Head of caudate nucleus (tissue), 42 donors: ENCODE measurements around the gene DCT.
"Not testable (repeated sequence)": the region's sequence is repeated elsewhere in the genome, so short reads cannot be mapped to it uniquely, and the experiment has no call there.

Experiments
- DNase-seq, 42 donors: peaks; one replicate each; pipeline versions ENCODE4 v3.0.0 to v3.0.0-alpha.2; 2020 to 2021; ENCODE audit warnings: mixed read lengths in 7 of 42
- intact Hi-C: fragments of 100-400 bp; cut with DNase I; formaldehyde crosslinking; loops from one replicate; pipeline ENCODE4 v1.15.0; 2022

Gene DCT

DNA sequence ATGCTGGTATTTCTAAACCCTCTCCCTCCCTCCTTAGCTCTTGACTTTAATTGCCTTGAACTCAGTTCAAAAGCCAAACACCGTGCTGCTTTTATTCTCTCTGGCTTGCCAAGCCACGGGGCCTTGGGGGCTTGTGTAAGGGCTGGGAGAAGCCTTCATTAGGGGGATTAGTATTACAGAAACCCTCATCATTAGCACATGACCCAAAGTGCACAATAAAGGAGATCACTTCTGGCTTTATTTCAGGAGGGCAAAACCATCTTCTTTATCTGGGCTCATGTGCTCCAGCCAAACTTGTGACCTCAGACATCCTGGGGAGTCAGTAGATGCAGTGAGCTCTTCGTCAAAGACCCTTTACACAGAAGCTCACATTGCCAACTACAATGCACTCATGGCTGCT lies at the start of gene DCT:
DCT (minus strand) TSS at position 67 of the 400 bp plus-strand sequence. CDS start 427 bp downstream, outside the sequence.
- no peak for DNase-seq
- intact Hi-C loops = no loop called here

DNA sequence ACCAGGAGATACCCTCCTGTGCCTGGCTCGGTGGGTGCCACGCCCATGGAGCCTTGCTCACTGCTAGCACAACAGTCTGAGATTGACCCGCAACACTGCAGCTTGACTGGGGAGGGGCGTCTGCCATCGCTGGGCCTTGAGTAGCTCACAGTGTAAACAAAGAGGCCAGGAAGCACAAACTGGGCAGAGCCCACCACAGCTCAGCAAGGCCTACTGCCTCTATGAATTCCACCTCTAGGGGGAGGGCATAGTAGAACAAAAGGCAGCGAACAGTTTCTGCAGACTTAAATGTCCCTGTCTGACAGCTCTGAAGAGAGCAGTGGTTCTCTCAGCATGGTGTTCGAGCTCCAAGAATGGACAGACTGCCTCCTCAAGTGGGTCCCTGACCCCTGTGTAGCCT lies 47.5 kb upstream of the DCT start:
- not testable (repeated sequence) for DNase-seq

DNA sequence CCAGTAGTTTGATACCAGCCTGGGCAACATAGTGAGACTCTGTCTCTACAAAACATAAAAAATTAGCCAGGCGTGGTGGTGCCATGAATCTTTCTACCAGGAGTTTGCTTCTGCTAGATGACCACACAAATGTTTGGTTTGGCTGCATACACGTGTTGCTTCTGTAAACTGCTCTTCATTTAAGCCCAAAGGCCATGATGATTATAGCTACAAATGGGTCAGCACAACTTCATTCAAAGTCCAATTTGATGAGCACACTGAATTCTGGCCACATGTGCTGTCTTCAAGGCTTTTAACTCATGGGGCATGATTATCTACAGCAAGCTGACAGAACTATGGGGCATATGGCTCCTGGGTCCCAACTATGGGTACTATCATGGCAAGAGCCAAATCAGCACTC lies 46.3 kb upstream of the DCT start:
- DNase-seq = no peak
- intact Hi-C loops = no loop called here

More for the DNA sequence above, 47.5 kb upstream of the DCT start:
- intact Hi-C loops = not testable (repeated sequence)

DNA sequence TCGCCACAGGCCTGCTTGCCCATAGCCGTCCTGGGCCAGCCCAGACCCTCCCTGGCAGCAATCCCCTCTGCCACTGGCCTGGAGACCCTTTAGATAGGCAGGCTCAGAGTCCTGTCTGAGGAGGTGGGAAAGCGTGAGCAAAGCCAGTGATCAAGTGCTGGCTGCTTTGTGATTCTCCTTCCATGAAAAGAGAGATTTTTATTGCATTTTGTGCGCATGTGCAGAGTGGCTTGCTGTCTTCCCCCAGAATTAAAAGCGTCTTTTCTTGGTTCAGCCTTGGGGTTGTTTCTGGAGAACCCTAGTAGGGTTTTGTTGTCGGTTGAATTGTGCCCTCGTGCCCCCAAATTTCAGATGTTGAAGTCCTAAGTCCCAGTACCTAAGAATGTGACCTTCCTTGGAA lies 44.9 kb upstream of the DCT start:
- intact Hi-C loops = no loop called here
- DNase-seq = no peak

DNA sequence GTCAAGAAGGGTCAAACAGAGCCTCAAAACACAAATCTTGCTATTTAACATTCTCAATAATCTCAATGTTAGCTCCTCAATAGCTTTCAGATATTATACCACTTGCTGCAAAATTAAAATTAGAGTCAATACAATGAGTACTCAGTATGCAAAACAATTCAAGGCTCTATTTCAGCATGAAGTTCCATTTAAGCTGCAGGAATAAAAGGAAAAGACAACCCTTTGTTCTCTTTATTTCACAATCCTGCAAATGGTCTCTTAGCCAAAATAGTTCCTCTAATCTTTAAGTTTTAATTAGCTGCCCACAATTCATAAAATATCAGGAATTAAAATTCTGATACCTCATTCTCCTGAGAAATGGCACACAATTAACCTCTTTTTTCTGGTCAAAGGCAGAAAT lies 40.5 kb upstream of the DCT start:
- no peak for DNase-seq
- intact Hi-C loops = no loop called here

DNA sequence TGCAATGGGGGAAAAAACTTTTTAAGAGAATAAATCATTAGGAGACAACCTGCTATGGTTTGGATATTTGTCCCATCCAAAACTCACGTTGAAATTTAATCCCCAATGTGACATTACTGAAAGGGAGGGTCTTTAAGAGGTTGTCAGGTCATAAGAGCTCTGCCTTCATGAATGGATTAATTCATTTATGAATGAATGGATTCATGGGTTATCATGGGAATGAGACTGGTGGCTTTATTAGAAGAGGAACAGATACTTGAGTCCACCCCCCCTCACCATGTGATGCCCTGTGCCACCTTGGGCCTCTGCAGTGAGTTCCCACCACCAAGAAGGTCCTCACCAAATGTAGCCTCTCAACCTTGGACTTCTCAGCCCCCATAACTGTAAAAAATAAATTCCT lies 37.0 kb upstream of the DCT start:
- intact Hi-C loops = no loop called here
- no peak for DNase-seq

GRCh38 chr13:94515911-94516310 lies 36.4 kb upstream of the DCT start:
- no peak for DNase-seq
- intact Hi-C loops = no loop called here

- intact Hi-C loops = no loop called here
- no peak for DNase-seq
These were observed 35.9 kb upstream of the DCT start for GRCh38 chr13:94515374-94515773.

DNA sequence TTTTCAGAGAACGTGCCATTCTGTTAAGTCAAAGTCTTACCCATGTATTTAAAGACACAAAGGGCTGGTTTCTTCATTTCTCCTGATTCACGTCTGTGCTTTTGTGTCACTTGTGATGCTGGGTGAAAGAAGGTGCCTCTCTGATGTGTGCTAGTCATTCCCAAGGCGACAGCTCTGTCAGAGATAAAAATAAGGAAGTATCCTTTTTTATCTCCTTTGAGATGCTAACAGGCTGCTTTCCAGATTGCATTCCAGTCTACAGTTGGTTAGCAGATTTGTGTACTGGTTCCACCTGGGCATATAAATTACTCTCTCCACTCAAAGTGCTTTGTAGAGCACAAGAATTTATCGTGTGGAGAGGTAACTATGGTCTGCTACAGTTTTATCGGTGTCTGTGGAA lies 33.5 kb upstream of the DCT start:
- peak in 1 of 42 donors; percentile 15 for DNase-seq
- intact Hi-C loops = no loop called here

GRCh38 chr13:94505730-94506129 lies 26.2 kb upstream of the DCT start:
- DNase-seq = no peak
- intact Hi-C loops = no loop called here

DNA sequence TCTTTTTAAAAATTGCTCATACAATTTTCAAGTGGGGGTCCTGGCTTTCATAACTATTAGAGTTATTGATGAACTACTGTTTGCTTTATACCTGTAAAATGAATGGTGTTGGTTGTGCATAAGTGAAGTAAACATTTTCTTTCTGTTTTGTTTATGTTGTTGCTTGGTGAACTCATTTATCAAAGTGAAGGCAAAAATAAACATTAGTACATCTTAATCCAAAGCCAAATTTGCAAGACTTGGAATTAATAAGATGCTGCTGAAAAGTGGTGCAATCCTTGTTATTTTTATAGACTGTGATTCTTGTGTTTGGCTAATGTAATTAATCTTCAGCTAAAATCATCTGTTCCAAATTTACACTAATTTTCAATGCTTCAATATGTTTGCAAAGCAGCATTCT lies 24.4 kb upstream of the DCT start:
- intact Hi-C loops = no loop called here
- no peak for DNase-seq

- DNase-seq, intact Hi-C loops: not testable (repeated sequence)
These were observed 19.3 kb upstream of the DCT start for GRCh38 chr13:94498831-94499230.

DNA sequence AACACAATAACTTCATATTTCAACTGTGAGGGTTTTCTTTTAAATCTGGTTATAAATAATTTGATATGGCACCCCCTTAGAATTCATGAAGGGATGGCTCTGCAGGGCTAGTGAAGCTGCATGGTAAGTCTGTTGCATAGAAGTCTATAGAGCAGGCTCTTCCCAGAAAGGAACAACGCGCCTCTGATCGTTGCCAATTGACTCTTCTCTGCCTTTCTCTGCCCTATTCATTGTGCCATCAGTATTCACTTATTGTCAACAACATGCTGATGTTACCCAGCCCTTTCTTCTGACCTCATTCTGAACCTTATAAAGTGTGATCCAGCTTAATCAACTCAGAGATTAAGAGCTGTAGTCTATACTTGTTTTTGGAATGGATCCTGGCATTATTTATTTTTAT lies 16.3 kb upstream of the DCT start:
- intact Hi-C loops = no loop called here
- peak in 10 of 42 donors; percentile 2 to 47 (median 22) for DNase-seq

DNA sequence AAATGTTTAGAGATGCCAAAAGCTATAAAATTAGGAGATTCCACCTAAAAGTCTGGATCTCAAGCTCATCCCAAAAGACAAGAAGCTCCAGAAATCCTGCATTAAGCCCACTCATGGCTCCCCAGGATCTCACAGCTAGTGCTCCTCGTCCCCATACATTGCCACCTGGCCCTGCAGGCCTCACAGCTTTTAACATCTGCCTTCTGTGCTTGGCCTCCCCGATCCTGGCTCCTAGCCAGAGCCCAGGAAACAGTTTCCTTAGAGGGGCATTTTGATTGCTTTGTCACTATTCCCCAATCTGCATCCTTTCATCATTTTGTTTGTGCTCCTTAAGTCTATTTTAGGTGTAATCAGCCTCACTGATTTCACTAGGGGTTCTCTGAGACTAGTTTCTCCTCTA lies 14.5 kb upstream of the DCT start:
- no peak for DNase-seq
- intact Hi-C loops = no loop called here

GRCh38 chr13:94487043-94487442 lies 7.6 kb upstream of the DCT start:
- DNase-seq = no peak
- intact Hi-C loops = no loop called here

- intact Hi-C loops = no loop called here
- DNase-seq = no peak
These were observed 4.5 kb upstream of the DCT start for GRCh38 chr13:94483970-94484369.

GRCh38 chr13:94481941-94482340 lies 2.5 kb upstream of the DCT start:
- intact Hi-C loops = no loop called here
- no peak for DNase-seq

DNA sequence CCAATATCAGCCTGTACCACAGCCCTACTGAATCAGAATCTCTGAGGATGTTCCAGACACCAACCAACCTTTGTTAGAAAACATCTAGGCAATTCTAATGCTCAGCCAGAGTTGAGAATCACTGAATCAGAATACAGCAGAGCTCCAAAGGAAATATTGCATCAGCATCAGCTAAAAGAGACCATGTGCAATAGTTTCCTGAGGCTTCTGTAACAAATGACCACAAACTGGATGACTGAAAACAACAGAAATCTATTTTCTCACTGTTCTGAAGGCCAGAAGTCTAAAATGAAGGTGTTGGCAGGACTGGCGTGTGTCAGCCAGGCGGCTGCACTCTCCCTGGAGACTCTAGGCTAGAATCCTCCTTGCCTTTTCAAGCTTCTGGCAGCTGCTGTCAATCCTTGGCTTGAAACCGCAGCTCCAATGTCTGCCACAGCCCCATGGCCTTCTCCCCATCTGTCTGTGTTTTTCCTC lies 1.2 kb upstream of the DCT start:
- peak in 1 of 42 donors; percentile 6 for DNase-seq
- intact Hi-C loops = no loop called here

- DNase-seq = no peak
- intact Hi-C loops = no loop called here
These were observed 569 bp downstream of the DCT start for GRCh38 chr13:94478913-94479312.

DNA sequence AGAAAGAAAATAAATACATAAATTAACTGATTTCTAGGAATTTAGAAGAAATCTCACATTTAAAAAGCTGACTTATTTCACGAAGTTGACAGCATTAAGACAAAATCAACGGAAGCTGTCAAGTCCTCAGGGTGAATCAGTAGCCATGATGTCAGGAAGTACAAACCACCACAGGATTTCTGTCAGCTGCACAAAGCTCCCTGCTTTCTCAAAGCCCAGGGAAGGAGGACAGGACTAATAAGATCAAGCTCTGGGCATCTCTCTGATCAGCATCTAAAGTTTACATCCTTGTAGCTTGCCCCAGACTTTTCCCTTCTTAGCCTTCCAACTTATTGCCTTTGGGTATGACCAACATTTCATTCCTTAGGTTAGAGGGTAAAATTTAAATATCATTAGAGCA lies 9.4 kb downstream of the DCT start:
- DNase-seq = no peak
- intact Hi-C loops = no loop called here

GRCh38 chr13:94464771-94465170 lies 14.7 kb downstream of the DCT start:
- no peak for DNase-seq
- intact Hi-C loops = no loop called here

GRCh38 chr13:94462670-94463069 lies 16.8 kb downstream of the DCT start:
- intact Hi-C loops = no loop called here
- no peak for DNase-seq
